GM19043 (cell line): Measurements from ENCODE around the gene TMCC1.
A peak's percentile ranks its signal among the peaks of the same experiment; 100 is the strongest.

Experiments used
- ATAC-seq: cut with Tn5 transposase; IDR thresholded peaks from one replicate; pipeline ENCODE4 v1.9.1; 2021; ENCODE audit warnings: low read depth; ENCODE audit not compliant: unreplicated experiment

Gene TMCC1

DNA sequence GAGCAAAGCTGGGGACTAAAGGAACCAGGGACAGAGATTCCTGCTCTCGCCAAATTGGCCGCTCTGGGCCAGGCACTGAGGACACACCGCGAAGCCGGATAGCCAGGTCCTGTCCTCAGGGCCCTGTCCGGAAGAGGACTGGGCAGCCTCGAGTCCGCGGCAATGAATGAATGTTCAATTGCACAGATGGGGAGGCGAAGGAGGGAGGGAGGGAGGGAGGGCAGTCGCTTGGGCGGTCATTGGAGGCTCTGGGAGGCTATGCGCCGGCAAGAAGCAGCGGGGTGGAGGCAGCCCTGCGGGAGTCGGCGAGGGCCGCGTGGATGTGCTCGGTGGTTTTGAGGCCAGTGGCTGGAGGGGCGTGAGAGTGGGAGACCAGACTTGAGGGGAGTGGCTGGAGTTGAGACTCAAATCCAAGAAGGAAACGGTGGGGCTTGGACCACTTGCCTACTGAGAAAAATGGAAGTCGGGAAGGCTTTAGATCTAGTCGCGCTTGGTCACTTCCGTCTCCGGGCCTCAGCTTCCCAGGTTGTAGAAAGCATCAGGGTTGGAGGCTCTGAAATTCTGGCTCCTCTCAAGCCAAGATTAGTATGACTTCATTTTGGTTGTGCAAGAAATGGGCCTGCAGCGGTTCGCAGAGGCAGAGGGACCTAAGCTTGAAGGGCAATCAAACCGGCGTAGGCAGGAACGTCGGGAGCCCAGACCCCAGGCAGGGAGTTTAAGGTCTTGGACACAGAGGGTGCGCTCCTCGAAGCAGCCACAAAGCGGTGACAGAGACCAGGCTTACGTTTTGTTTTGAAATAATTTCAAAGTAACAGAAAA, 266.0 kb downstream of the TMCC1 start:
- ATAC-seq, result peak; percentile 45

DNA sequence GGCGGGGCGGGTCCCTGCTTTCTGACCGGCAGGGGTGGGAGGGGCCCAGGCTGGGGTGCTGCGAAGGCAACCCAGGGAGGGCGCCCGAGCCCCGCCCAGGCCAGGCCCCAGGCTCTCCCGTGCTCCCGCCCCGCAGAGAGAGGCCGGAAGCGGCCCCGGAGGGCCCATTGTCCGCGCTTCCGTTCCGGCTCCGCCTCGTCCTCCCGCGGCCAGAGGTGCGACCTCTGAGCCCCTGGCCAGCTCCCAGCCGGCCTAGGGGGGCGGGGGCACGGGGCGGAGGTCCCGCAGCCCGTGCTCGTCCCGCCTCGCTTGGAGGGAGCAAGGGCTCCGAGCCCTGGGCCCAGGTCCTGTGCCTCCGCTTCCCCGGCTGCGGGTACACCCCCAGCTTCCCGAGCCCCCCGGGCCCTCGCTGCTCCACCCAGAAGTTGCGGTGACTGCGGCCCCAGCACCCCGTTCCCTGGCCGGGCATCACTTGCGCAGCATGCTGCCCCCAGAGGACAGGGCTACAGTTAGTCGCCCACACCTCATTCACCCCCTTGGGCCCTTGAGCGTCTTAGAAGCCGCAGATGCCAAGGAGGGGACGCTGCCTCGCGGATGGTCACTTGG, 266.7 kb downstream of the TMCC1 start:
- ATAC-seq, result peak; percentile 89

DNA sequence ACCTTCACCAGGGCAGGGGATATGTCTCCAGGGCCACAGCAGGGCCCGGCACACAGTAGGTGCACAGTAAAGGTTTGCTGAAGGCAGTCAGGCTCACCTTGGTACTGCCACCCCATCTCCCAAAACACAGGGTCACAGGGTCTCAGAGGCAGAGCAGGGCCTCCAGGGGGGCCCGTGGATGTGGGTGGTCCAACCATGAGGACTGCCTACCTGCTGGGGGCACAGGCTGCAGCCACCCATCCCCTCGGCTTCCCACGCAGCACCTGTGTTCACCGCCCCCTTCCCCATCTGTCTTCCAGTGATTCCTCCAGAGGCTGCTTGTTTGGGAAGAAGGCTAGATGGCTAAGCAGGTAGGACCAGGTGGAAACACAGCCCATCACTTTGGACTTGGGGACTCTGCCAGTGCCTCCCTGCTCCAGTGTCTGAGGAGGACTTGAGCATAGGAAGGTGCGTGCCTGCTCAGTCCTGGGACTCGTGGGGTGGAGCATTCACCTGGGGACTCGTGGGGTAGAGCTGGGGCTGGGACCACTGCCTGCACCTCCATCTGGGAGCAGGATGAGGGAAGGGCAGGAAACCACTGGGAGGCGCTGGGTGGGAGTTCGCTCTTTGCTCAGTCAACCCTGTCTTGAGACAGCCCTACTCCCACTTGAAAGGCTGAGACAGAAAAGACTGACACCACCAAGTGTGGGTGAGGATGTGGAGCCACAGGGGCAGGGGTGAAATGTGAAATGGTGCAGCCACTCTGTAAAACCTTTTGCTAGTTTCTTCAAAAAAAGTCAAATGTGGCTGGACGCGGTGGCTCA, 268.2 kb downstream of the TMCC1 start:
- ATAC-seq, result no peak

DNA sequence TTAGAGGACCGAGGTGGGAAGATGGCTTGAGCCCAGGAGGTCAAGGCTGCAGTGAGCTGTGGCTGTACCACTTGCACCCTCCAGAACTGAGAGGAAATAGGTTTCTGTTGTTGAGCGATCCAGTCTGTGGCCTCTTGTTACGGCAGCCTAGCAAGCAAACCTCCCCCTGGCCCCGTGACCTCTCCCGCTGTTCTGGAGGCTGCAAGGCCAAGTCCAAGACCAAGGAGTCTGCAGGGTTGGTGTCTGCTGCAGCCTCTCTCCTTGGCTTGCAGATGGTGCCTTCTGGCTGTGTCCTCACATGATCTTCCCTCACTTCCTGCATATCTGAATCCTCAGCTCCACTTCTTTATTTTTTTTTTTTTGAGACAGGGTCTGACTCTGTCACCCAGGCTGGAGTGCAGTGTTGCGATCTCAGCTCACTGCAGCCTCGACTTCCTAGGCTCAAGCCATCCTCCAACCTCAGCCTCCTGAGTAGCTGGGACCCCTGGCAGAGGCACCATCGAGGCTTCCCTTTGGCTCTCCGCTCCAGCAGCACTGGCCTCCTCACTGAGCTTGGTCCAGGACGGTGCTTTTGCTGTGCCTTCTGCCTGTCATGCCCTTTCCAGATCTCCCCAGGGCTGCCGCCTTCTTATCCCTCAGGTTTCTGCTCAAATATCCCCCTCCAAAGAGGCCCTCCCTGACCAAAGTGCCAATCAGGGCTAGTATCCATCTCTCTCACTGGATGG, 269.0 kb downstream of the TMCC1 start:
- ATAC-seq, result no peak

DNA sequence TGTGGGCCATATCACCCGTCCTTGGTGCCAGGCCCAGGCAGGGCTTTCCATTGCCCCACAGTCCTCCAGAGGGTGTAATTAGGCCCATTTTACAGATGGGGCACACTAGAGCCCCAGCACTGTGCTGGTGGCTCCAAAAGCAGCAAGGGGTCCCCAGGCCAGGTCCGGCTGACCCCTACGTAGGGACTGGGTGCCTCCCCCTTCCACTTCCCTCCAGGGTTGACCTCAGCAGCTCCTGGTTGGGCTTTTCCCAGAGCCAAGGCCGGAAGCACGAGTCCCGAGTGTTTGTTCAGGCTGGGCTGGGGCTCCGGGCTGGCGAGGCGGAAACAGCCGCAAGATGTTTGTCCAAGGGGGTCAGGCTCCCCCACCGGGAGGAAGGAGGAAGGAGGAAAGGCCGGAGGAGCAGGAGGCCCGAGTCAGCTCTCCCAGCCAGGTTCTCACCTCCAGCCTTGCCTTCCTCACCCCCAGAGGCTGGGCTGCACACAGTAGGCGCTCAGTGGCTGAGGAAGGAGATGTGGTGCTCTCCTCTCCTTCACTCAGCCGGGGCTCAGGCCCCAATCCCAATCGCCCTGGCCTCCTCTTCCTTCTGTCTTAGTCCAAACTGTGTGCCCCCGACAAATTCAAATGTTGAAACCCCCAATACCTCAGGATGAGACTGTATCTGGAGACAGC, 269.9 kb downstream of the TMCC1 start:
- ATAC-seq, result no peak

DNA sequence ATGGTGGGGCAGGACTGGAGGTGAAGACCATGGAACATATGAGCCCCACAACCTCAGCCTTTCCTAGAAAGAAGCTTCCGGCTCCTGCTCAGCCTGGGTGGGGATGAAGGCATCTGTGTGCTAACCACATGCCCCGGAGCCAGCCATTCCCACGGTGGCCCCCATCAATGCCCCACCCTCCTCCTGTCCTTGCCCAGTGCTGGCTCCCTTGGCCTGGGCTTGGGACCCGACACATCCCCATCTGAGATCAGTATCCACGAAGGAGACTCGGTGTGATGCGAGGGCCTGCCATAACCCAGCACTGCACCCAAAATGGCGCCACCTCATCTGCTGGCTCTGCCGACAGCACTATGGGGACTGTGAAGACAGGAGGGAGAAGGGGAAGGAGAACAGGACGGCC, 270.6 kb downstream of the TMCC1 start:
- ATAC-seq, result no peak

DNA sequence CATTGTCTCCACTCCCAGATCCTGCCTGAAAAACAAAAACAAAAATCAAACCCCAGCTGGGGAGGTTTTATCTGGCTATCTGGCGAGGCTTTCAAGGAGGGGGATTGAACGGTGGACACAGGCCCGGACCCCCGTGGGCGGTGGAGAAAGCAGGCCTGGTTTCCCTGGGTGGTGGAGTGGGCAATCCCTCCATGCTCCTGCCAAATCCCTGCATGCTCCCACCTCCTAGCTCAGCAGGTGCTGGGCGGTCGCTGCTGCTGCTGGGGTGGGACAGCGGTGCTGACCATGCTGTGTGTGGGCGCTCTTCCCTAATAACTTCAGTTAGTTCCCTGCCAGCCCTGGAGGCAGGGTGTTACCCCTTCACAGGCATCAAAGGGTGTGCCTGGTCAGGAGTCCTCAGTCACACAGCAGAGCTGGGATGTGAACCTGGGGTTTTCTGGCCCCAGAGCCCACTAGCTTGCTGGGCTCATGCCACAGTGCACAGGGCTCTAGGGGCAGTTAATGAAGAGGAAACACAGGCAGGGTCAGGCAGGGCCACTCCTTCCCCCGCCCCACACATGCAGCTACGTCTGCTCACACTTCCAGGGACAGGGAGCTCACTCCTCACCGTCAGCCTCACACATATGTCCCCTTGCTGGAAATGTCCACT, 271.2 kb downstream of the TMCC1 start:
- ATAC-seq, result no peak

DNA sequence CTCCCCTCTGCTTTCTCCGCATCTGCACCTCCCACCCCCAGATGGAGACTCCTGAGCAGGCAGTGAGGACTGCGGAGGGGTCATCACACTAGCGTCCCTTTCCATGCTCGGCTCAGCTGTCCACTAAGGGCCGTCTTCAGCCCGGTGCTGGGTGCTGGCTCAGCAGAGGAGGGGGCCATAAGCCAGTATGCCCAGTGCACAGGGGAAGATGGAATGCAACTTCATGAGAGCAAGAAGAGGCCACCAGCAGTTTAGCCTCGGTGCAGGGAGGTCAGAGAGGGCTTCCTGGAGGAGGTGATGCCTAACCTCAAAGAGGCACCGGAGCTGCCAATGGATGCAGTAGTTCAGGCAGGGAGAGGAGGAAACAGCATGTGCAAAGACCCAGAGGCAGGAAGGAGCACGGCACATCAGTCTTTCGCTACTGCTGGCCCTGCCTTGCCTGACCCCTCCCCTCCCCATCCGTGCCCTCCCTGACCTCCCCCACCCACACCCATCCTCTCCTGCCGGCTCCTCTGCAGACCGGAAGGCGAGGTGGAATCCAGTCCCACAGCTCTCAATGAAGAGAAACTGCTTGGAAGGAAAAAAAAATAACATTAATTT, 271.8 kb downstream of the TMCC1 start:
- no peak for ATAC-seq

DNA sequence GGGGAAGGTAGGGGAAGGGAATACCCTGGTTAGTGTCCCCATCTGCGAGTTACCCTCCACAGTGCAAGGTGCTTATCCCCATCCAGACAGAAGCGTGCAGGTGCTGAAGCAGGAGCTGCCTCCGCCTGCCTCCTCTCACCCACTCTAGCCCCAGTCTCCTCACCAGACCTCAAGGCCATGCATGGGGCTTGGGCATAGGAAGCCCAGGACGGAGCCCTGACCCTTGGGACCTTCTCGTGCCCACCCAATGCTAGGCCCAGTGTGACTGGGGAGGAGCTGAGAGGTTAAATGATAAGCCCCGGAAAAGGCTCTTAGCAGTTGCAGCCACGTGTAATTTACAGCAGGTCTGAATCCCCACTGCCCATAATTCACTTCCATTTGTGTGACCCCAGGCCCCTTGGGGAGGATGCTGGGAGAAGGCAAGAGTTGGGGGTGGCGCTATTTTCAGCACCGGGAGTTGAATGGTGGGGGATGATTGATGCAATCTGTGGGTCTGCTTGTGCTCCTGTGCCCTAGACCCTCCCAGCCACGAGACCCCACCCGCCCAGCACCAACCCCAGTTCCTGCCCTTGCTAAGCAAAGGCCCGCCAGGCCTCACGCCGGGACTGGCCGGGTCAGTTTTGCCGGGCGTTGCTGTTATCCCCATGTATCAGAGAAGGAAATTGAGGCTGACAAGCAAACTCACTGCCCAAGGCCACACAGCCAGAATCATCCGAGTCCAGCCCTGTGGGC, 272.5 kb downstream of the TMCC1 start:
- ATAC-seq, result no peak

DNA sequence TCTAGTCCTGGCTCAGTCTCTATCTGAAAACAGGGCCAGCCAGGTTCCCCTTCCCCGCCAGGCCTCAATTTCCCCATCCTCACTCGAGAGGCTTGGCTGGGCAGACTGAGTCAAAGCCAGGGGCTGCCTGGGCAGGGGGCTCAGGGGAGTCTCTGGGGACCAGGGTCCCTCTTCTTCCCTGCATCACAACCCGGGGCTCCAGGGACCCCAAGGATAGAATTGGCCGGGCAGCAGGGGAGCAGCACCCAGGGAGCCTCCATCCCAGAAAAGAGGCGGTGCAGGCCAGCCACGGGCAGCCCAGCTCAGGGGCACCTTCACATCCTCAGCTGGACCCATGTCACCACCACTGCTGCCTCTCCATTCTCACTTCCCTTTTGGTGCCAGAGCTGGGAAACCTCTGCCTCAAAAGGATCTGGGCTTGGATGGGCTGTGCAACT, 273.8 kb downstream of the TMCC1 start:
- ATAC-seq, result no peak

DNA sequence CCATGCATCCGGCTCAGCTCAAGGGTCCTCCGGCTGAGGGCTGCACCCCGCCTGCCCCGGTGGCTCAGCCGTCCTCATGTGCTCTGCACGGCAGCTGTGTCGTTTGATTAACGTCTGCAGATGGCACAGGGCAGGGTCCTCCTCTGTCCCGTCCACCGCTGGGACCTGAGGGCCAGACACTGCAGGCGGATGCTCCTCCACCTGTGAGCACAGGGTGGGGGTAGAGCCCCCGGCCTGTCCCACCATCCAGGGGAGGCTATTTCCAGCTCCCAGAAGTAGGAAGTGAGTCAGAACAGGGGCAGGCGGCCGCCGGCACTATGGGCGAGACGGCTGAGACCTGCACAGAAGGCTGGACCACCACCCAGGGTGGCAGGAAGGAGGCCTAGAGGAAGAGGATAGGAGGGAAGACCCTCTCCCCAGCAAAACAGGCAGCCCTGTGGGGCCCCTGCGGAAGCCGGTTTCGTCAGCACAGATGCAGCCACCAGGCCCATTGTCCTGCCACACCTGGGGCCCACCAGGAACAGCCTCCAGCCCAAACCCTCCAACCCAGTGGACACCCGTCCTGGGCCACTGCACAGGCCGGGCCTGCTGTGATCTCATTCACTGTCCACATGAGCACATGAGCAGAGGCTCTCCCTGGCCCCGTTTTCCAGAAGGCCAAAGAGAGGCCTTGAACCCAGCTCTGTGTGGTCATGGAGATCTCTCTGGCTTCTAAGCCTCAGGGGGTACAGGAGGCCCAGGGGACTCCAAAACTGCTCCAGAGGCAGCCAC, 274.4 kb downstream of the TMCC1 start:
- no peak for ATAC-seq

DNA sequence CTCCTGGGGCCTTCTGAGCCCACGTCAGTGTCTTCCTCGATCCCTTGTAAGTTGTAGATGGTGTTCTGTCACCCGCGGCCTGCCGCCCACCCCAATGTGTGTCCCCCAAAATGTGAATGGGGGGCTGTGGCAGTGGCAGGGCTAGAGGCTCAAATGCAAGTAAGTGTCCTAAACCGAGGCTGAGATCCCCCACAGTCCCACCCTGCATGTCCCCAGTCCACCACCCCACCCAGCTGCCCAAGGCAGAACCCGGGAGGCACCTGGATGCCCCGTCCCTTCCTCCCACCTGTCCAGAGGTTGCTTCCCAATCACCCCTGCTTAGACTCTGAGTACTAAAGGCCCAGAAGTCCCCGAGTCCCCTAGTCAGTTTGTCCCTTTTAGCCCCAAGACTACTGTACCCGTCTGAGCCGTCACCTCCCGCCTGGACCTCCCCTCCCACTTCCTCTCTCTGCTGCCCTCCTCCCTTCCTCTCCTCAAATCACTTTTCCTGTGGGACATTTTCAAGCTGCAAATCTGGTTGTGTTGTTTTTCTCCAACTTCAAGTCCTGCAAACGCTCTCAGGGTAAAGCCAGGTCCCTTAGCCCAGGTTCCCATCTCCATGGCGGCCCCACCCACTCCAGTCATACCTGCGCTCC, 275.2 kb downstream of the TMCC1 start:
- no peak for ATAC-seq

DNA sequence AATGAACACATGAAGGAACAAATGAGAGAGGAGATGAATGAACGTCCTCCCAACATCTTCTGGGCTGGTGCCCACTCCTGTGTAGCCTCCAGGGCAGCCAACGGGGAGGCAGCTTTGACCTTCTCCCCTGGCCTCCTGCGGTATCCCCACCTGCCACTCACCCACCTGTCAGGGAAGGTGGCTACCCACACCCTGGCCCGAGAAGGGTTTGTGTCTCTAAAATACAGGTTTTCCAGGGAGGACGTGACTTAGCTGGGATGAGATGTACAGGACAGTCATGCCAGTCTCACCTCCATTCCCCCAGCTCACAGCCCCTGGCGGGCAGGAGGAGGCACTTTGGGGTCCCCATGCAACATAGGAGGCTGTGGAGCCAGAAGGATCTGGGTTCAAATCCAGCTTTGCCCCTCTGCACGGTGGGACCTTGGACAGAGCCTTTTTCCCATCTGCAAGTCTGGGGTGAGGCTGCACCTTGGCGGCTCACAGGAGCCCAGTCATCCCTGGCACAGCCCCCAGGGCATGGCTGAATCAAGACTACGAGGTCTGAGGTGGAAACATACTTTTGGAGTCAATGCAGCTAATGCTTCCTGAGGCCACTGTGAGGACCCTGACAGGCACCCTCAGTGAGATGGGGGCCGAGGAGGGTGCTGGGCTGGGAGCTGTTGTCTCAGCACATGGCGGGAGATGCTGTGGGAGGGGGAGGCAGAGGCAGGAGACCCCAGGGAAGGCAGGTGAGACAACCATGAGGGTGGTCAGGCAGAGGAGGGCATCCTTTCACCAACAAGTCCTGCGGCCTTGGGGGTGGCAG, 275.9 kb downstream of the TMCC1 start:
- no peak for ATAC-seq

DNA sequence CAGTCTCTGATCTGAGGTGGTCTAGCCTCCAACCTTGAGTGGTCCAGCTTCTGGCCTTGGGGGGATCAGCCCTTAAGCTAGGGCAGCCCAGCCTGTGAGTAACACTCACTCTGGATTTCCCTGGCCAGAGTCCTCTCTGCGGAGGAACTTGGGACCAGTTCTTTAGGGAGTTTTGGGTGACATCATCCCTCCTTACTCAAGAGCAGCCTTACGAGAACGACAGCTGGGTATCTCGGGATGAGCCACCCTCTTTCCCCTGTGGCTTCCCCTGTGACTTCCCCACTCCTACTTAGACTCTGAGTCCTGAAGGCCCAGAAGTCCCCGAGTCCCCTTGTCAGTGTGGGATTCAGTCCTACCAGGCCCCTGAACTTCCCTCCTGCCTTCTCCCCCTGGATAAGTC, 276.8 kb downstream of the TMCC1 start:
- ATAC-seq, result no peak

DNA sequence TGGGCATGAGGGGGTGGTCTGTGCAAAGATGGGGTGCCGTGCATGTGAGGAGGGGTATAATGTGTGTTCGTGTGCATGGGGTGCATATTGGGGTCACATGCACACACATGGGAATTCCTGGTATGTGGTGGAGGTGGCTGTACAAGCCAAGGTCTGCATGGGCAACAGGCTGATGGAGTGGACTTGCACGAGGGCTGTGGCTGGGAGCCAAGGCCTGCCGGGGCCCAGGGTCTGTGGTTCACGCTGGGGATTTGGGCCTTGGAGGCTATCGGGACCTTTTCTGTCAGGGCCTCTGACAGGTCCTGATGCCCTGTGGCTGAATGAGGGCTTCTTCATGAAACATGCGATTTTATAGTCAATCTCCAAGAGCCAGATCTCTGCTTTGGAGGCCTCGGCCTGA, 277.2 kb downstream of the TMCC1 start:
- ATAC-seq, result no peak

DNA sequence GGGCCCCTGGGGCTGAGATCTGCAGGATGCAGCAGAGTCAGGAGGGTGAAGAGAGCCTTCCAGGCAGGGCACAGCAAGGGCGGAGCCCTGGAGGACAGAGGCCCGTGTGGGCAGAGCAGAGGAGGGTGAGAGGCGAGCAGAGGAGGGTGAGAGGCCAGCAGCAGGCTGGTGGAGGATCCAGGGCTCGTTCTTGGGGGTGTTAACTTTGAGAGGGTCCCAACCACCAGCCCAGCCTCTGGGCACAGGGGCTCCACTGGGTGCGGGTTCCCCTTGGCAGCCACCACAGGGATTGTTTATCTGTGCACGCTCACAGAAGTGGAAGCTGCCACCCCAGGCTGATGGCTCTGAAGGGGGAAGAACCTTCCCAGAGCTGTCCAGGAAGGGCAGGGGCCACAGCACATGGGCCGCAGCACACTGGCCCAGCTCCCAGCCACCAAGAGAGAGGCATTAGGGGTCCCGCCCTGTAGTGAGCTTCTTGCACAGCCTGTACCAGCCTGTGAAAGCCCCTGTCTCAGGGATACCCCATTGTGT, 277.7 kb downstream of the TMCC1 start:
- no peak for ATAC-seq
